SHP77 (cell line): Measurements from ENCODE around the gene OPTC.

Experiments
- DNase-seq, 2 experiments: peaks; one replicate each; lab custom pipeline; 2025; lab: John Stamatoyannopoulos, UW

Gene OPTC

DNA sequence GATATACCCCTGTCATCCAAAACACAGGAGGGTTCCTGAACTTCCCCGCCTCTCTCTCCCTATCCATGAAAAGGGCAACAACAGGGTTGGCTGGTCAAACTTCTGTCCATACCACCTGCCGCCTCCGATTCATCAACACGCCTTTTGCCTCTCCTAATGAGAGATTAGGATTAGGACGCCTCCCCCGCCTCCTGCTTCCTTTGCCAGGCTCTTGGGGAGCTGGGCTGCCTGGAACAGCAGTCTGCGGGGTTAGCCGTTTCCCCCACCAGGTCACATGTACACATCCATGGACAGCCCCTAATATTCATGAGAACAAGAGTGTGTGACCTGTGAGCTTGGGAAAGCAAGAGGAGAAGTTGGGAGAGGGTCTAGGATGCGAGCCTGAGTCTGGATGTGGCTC is 2.3 kb upstream of the OPTC start:
- DNase-seq, result no peak

- DNase-seq, result no peak
Measured at GRCh38 chr1:203492082-203492747, 1.7 kb upstream of the OPTC start.

- DNase-seq, result no peak
Measured at GRCh38 chr1:203492748-203493130, 1.2 kb upstream of the OPTC start.

DNA sequence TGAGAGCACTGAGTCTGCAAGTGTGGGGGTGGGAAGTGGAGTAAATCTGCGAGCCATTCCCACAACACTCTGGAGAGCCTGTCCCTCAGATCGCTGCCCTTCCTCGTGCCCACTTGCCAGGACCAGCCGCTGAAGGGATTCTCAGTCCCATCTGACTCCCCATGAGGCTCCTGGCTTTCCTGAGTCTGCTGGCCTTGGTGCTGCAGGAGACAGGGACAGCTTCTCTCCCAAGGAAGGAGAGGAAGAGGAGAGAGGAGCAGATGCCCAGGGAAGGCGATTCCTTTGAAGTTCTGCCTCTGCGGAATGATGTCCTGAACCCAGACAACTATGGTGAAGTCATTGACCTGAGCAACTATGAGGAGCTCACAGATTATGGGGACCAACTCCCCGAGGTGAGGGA is 1.9 kb downstream of the OPTC start:
- no peak for DNase-seq

- no peak for DNase-seq
Measured at GRCh38 chr1:203497269-203497777, 3.4 kb downstream of the OPTC start.

DNA sequence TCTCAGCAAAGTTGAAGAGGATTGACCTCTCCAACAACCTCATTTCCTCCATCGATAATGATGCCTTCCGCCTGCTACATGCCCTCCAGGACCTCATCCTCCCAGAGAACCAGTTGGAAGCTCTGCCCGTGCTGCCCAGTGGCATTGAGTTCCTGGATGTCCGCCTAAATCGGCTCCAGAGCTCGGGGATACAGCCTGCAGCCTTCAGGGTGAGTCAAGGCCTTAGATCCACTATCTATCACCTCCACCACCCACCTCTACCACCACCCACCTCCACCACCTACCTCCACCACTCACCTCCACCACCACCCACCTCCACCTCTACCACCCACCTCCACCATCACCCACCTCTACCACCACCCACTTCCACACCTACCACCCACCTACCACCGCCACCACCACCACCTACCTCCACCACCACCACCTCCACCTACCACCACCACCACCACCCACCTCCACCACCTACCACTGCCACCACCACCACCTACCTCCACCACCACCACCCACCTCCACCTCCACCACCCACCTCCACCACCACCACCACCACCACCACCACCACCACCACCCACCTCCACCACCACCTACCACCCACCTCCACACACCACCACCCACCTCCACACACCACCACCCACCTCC is 5.8 kb downstream of the OPTC start:
- no peak for DNase-seq

DNA sequence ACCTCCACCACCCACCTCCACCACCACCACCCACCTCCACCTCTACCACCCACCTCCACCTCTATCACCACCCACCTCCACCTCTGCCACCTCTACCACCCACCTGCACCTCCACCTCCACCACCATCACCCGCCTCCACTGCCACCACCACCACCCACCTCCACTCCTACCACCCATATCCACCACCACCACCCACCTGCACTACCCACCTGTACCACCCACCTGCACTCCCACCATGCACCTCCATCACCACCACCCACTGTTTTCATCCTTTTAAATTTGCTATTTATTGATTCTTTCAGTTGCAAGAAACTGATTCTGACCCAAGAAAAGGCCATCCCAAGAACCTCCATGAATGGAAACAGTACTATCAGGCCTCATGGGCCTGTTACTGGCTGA is 6.3 kb downstream of the OPTC start:
- no peak for DNase-seq

- no peak for DNase-seq
Measured at GRCh38 chr1:203503836-203504235, 9.9 kb downstream of the OPTC start.

GRCh38 chr1:203504400-203505250 is 10.7 kb downstream of the OPTC start:
- DNase-seq, result peak; percentile 65 to 76

DNA sequence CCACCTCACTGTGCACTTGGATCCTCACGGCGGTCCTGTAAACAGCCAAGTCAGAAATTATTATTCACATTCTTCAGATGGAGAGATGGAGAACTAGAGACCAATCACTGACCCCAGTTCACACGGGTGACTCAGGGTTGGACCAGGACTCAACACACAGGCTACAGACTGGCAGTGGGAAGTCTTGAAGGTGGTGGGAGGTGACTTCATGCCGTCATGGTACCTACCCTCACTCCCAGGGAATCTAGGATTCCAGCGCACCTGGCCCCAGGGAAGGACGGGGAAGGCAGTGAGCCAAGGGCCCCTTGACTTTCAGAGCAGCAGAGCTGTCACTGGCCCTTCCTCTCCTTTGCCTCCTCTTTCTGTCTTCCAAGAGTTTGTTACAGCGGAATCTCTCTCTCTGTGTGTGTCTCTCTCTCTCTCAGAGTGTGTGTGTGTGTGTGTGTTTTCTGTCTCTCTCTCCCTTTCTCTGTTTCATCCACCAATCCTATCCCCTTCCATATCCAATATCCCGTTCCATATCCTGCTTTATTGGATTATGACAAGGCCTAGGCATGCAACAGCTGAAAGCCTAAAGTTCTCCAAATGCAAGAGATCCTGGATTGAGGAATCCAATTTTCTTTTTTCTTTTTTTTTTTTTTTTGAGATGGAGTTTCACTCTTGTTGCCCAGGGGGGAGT is 11.7 kb downstream of the OPTC start:
- no peak for DNase-seq

- no peak for DNase-seq
Measured at GRCh38 chr1:203506858-203507626, 13.1 kb downstream of the OPTC start.

- DNase-seq, result no peak
Measured at GRCh38 chr1:203507759-203508158, 13.8 kb downstream of the OPTC start.

- no peak for DNase-seq
Measured at GRCh38 chr1:203508463-203509073, 14.6 kb downstream of the OPTC start.

GRCh38 chr1:203509135-203509534 is 15.2 kb downstream of the OPTC start:
- DNase-seq, result no peak

DNA sequence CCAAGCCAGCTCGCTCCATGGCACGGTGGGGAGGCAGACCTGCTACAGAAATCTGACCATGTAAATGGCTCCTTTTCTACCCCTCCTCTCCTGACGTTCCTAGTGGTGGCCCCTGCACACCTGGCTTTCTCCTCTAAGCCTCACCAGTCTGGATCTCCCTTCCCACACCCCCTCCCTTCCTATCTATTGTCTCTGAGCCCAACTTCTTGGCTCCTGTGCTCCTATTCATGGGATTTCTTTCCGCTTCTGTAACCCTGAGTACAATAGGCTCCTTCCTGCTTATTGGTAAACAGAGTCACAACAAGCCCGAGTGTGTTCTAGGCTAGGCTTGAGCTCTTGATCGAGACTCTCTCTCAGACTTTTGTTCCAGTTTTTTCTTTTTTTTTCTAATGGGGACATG is 17.6 kb downstream of the OPTC start:
- no peak for DNase-seq

DNA sequence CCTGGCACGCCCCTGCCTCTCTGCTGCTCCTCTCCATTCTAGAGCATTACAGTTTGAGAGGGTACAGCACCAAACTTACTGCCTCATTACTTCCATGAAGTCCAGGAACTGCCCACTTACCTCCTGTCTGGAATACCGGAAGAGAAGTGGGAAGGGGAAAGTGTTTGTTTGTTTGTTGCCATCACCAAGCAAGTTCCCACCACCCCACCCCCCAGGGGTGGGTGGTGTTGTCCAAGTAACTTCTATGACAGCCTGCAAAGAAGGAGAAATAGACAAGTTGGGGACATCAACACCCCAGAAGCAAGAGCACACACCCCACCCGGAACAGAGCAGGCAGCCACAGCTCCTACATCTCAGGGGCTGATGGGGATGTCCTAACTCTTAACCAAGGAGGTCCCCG is 18.0 kb downstream of the OPTC start:
- DNase-seq, result no peak

- DNase-seq, result no peak
Measured at GRCh38 chr1:203512517-203512847, 18.5 kb downstream of the OPTC start.

GRCh38 chr1:203512848-203513584 is 19.1 kb downstream of the OPTC start:
- no peak for DNase-seq

GRCh38 chr1:203513585-203514031 is 19.7 kb downstream of the OPTC start:
- no peak for DNase-seq

DNA sequence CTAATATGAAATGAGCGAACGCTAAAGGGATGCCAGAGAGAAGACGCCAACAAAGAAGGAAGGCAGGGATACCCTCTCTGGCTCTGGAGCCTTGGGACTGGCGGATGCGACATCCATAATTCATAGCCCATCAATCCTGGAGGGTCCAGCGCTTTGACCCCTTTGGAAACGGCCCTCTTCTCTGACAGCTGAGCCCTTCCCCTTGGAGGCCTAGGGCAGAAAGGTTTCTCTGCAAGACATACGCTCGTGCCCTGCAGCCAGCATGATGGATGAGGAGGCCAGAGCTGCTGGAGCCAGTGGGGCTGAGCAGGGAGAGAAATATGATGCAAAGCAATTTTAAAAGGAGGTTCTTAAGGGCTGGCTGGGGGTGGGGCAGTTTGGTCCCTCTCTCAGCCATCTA is 22.2 kb downstream of the OPTC start:
- no peak for DNase-seq
